Vagina (tissue), 2 donors: ENCODE measurements around the gene EML1. TPM values are rescaled to one million over a fixed set of nuclear protein-coding genes. Genes with fewer than 3 reads are reported as not detected.

Source experiments
- DNase-seq, 2 donors: peaks; one replicate each; pipeline ENCODE4 v3.0.0-alpha.2; 2017; ENCODE audit errors: extremely low spot score in 2 of 2
- H3K27ac ChIP-seq: fragments of 200-600 bp; sonication (generic); one replicate; pipeline ENCODE4 v1.5.1; 2019
- H3K27me3 ChIP-seq: fragments of 200-600 bp; sonication (generic); one replicate; pipeline ENCODE4 v1.5.1; 2019
- H3K36me3 ChIP-seq, 2 donors: fragments of 200-600 bp; sonication (generic); one replicate each; pipeline ENCODE4 v1.5.1; 2017 to 2019
- H3K4me1 ChIP-seq: fragments of 200-600 bp; sonication (generic); one replicate; pipeline ENCODE4 v1.5.1; 2019
- H3K4me3 ChIP-seq, 2 donors: fragments of 200-600 bp; sonication (generic); 1 replicate in 1 of 2; 2 replicates in 1 of 2; pipeline ENCODE4 v1.5.1; 2016 to 2019
- H3K9me3 ChIP-seq: fragments of 200-600 bp; sonication (generic); one replicate; pipeline ENCODE4 v1.5.1; 2019
- POLR2A ChIP-seq, 2 donors: fragments of 450-650 bp; IDR thresholded peaks; one replicate each; pipeline ENCODE4 v1.6.1; 2017; ENCODE audit warnings: antibody characterized with exemption in 2 of 2, mild to moderate bottlenecking in 2 of 2, moderate library complexity in 2 of 2
- POLR2AphosphoS5 ChIP-seq, 2 donors: sonication (generic); formaldehyde crosslinking; IDR thresholded peaks; one replicate each; pipeline ENCODE4 v1.9.0; 2017; ENCODE audit warnings: antibody characterized with exemption in 2 of 2, mild to moderate bottlenecking in 2 of 2, low read depth in 1 of 2; ENCODE audit not compliant: insufficient read depth in 1 of 2
- intact Hi-C: fragments of 100-400 bp; cut with DNase I; formaldehyde crosslinking; loops from one replicate; pipeline ENCODE4 v1.15.1; 2023
- total RNA-seq: library from RNA; depleted of rRNA; stranded (reverse); fragments of >200 nt; gene quantifications from one replicate; pipeline ENCODE4 v1.2.3, GENCODE V29; 2016
- TF ChIP-seq, protein P1 (sequence below), 3 experiments: fragments of 450-650 bp in 2 of 3; fragments of 200-600 bp in 1 of 3; sonication (generic) in 1 of 3; IDR thresholded peaks; one replicate each; pipeline ENCODE4 v1.5.1; 2017 to 2019; ENCODE audit warnings: antibody characterized with exemption in 3 of 3, mild to moderate bottlenecking in 2 of 3, moderate library complexity in 2 of 3

EML1 gene
- total RNA-seq, 1 donor from 2014 or later = 32.7 TPM

GRCh38 chr14:99941211-99941610, 148.0 kb downstream of the EML1 start:
- H3K36me3 ChIP-seq = peaks cover 0 to 20% of the 10 kb centered on the region in 2 donors
- DNase-seq = no peak
- TF ChIP-seq, protein P1, sequence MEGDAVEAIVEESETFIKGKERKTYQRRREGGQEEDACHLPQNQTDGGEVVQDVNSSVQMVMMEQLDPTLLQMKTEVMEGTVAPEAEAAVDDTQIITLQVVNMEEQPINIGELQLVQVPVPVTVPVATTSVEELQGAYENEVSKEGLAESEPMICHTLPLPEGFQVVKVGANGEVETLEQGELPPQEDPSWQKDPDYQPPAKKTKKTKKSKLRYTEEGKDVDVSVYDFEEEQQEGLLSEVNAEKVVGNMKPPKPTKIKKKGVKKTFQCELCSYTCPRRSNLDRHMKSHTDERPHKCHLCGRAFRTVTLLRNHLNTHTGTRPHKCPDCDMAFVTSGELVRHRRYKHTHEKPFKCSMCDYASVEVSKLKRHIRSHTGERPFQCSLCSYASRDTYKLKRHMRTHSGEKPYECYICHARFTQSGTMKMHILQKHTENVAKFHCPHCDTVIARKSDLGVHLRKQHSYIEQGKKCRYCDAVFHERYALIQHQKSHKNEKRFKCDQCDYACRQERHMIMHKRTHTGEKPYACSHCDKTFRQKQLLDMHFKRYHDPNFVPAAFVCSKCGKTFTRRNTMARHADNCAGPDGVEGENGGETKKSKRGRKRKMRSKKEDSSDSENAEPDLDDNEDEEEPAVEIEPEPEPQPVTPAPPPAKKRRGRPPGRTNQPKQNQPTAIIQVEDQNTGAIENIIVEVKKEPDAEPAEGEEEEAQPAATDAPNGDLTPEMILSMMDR (IDR thresholded peaks at IDR 0.05) = no peak
- TF ChIP-seq POLR2AphosphoS5 (IDR thresholded peaks at IDR 0.05; ENCODE audit: insufficient read depth in 1 of 2, low read depth in 1 of 2) = no peak

DNA sequence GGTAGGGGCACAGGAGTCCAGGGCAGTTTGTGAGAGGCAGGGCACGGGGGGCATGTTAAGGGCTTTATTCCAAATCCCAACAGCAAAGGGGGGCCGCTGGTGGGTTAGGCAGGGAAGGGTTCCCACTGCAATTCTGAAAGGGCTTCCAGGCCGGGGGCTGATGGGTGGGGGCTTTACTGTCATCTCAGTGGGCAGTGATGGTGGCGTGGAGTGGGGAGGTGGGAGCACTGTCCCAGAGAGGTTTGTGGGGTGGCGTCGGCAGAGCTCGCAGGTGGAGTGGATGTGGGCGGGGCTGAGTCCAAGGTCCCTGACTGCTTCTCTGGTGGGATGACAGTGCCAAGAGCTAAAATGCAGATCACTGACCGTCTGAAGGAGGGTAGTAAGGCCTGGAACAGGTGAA, 150.4 kb downstream of the EML1 start:
- no peak for DNase-seq

More at GRCh38 chr14:99941211-99941610, 148.0 kb downstream of the EML1 start:
- Histone ChIP-seq H3K4me1 (peaks cover 8% of the 10 kb centered on the region), H3K4me3 (no peak overlapping the region), H3K27me3 (no peaks in the 10 kb centered on the region), H3K27ac (no peak overlapping the region), H3K9me3 (no peaks in the 10 kb centered on the region)
- intact Hi-C loops = no loop called here

DNA sequence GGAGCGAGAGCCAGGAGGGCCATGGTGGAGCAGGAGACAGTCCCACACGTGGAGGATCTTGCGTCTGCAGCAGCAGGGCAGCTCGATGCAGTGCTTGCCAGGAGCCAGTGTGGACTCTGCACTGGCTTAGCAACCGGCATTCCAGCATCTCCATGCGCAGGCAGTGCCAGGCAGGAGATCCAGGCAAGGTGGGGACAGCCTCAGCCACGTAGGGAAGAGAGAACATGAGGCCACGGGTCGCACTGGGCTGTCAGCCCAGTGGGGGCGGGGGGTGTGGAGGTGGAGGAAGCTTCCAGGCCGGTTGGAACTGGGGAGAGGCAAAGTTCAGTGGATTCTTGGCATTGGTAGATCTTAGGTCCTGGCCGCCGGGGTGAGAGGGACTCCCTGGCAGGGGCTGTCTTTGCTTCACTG, 151.0 kb downstream of the EML1 start:
- H3K27ac ChIP-seq = no peak overlapping the region
- no peaks in the 10 kb centered on the region for H3K27me3 ChIP-seq
- TF ChIP-seq, protein P1 (IDR thresholded peaks at IDR 0.05) = no peak
- TF ChIP-seq POLR2AphosphoS5 (IDR thresholded peaks at IDR 0.05; ENCODE audit: insufficient read depth in 1 of 2, low read depth in 1 of 2) = no peak
- no peak for TF ChIP-seq POLR2A (IDR thresholded peaks at IDR 0.05)
- no peak for DNase-seq
- peaks cover 0 to 12% of the 10 kb centered on the region in 2 donors for H3K36me3 ChIP-seq
- H3K4me3 ChIP-seq = no peak overlapping the region
- intact Hi-C loops = no loop called here
- peaks cover 19% of the 10 kb centered on the region for H3K4me1 ChIP-seq
- no peaks in the 10 kb centered on the region for H3K9me3 ChIP-seq

More for the DNA sequence above, 150.4 kb downstream of the EML1 start:
- intact Hi-C loops = no loop called here
- H3K4me1 ChIP-seq = peaks cover 19% of the 10 kb centered on the region
- no peaks in the 10 kb centered on the region for H3K27me3 ChIP-seq
- no peak overlapping the region for H3K27ac ChIP-seq
- H3K9me3 ChIP-seq = no peaks in the 10 kb centered on the region
- TF ChIP-seq POLR2A (IDR thresholded peaks at IDR 0.05) = no peak
- TF ChIP-seq, protein P1 (IDR thresholded peaks at IDR 0.05) = no peak
- TF ChIP-seq POLR2AphosphoS5 (IDR thresholded peaks at IDR 0.05; ENCODE audit: insufficient read depth in 1 of 2, low read depth in 1 of 2) = no peak
- H3K4me3 ChIP-seq = no peak overlapping the region
- H3K36me3 ChIP-seq = peaks cover 0 to 13% of the 10 kb centered on the region in 2 donors

- peaks cover 0 to 8% of the 10 kb centered on the region in 2 donors for H3K36me3 ChIP-seq
- no peak overlapping the region for H3K27ac ChIP-seq
- DNase-seq = no peak
- intact Hi-C loops = no loop called here
- no peaks in the 10 kb centered on the region for H3K9me3 ChIP-seq
- H3K4me3 ChIP-seq = peak overlapping the region in 1 of 2 donors; percentile 16
- TF ChIP-seq POLR2A (IDR thresholded peaks at IDR 0.05) (no peak), POLR2AphosphoS5 (IDR thresholded peaks at IDR 0.05; ENCODE audit: insufficient read depth in 1 of 2, low read depth in 1 of 2) (no peak)
- TF ChIP-seq, protein P1 (IDR thresholded peaks at IDR 0.05) = no peak
- no peaks in the 10 kb centered on the region for H3K27me3 ChIP-seq
- peaks cover 19% of the 10 kb centered on the region for H3K4me1 ChIP-seq
Measured at GRCh38 chr14:99945732-99946651, 152.8 kb downstream of the EML1 start.
